GM19395 (cell line): Measurements from ENCODE around the gene PHACTR2.
"Not testable (repeated sequence)": the region's sequence is repeated elsewhere in the genome, so short reads cannot be mapped to it uniquely, and the experiment has no call there.

Source experiments
- ATAC-seq: cut with Tn5 transposase; IDR thresholded peaks from one replicate; pipeline ENCODE4 v1.9.1; 2021; ENCODE audit warnings: mild to moderate bottlenecking, moderate library complexity; ENCODE audit not compliant: unreplicated experiment

The PHACTR2 gene

DNA sequence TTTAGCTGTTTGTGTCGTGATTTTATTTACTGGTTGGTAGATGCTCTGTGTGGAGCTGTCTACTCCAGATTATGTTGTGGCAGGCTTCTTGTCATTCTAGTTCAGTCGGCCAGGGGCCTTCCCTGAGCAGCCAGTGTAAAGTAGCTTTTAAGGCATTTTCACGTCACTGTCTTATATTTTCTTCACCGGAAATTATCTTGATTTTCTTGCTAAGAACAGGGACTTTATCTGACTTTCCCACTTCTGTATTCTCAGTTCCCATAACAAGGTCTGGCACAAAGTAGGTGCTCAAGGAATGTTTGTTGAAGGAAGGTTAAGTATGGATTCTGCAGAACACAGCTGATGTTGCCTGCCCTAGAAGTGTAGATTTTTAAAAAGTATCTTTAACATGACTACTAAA lies 166.2 kb downstream of the PHACTR2 start:
- no peak for ATAC-seq

DNA sequence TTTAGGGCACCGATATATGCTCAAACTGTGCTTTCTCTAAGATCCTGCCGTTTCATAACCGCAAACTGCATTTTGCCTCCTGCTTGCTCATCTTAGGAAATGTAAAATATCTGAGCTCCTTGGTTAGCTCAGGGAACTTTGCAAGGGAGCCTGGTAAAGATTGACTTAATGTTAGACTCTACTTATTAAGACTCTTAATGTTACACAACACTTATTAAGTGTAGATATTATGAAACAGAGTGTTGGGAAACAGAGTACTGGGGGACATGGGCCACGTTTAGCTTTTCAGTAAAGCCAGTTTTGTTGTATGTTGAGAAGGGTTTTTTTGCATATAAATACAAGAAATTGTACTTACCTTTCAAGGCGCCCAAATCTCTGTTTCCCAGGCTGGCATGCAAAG lies 167.3 kb downstream of the PHACTR2 start:
- no peak for ATAC-seq

DNA sequence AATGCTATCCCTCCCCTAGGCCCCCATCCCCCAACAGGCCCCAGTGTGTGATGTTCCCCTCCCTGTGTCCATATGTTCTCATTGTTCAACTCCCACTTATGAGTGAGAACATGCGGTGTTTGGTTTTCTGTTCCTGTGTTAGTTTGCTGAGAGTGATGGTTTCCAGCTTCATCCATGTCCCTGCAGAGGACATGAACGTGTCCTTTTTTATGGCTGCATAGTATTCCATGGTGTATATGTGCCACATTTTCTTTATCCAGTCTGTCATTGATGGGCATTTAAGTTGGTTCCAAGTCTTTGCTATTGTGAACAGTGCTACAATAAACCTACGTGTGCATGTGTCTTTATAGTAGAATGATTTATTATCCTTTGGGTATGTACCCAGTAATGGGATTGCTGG lies 173.9 kb downstream of the PHACTR2 start:
- not testable (repeated sequence) for ATAC-seq

DNA sequence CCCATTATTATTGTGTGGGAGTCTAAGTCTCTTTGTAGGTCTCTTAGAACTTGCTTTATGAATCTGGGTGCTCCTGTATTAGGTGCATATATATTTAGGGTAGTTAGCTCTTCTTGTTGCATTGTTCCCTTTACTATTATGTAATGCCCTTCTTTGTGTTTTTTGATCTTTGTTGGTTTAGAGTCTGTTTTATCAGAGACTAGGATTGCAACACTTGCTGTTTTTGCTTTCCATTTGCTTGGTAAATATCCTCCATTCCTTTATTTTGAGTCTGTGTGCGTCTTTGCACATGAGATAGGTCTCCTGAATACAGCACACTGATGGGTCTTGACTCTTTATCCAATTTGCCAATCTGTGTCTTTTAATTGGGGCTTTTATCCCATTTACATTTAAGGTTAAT lies 177.3 kb downstream of the PHACTR2 start:
- ATAC-seq: not testable (repeated sequence)

DNA sequence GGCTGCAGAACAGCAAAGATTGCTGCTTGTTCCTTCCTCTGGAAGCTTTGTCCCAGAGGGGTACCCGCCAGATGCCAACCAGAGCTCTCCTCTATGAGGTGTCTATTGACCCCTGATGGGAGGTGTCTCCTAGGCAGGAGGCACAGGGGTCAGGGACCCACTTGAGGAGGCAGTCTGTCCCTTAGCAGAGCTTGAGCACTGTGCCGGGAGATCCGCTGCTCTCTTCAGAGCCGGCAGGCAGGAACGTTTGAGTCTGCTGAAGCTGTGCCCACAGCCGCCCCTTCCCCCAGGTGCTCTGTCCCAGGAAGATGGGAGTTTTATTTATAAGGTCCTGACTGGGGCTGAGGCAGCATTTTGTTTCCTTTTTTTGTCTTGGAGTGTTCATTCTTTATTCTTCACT lies 179.0 kb downstream of the PHACTR2 start:
- ATAC-seq: not testable (repeated sequence)

DNA sequence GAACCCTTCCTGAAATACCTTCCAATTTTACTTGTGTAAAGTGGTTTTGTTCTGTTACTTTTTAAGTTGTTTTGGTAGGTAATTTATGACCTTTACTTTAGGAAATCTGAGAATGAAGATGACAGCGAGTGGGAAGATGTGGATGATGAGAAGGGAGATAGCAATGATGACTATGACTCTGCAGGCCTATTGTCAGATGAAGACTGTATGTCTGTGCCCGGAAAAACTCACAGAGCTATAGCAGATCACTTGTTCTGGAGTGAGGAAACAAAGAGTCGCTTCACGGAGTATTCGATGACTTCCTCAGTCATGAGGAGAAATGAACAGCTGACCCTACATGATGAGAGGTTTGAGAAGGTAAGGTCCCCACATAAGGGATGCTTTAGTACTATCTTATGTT lies 179.9 kb downstream of the PHACTR2 start:
- no peak for ATAC-seq

DNA sequence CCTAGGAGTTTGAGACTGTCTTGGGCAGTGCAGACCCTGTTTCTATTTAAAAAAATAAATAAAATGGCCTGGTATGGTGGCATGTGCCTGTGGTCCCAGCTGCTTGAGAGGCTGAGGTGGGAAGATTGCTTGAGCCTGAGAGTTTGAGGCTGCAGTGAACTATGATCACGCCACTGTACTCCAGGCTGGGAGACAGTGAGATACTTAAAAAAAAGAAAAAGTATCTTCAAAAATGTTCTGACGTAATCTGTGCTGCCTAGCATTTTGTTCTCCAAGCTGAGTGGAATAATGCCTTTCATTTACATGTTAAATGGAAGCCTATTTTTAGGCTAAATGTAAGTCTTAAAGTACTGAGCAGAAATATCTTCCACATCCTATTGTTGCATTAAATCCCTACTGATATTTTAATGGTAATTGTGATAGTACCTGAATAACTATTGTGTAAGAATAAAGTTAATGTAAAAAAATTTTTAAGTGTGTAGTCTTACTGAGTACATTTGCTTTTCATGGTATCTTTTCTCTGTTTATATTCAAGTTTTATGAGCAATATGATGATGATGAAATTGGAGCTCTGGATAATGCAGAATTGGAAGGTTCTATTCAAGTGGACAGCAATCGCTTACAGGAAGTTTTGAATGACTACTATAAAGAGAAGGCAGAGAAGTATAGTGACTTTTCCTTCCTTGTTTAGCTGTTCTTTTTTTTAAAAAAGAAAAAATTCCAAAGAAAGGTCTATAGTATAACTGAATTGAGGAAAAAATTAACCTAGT lies 182.3 kb downstream of the PHACTR2 start:
- ATAC-seq: no peak

DNA sequence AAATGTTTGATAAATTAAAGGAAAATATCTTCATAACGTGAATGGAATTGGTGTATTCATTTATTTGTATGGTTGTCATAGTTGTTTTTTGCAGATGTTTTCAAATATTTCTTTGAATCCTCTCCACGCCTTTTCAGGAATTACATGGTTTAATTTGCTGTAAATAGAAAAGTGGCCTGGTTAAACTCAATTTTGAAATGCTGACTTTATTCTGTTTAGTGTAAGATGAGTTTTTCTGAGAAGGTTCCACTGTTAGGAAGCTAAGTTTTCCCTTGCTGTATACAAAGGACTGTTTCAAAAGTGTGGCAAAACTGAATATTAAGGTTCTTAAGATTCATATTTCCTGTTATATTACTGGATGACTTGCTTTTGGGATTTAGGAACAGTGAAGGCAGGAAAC lies 186.0 kb downstream of the PHACTR2 start:
- ATAC-seq: no peak

DNA sequence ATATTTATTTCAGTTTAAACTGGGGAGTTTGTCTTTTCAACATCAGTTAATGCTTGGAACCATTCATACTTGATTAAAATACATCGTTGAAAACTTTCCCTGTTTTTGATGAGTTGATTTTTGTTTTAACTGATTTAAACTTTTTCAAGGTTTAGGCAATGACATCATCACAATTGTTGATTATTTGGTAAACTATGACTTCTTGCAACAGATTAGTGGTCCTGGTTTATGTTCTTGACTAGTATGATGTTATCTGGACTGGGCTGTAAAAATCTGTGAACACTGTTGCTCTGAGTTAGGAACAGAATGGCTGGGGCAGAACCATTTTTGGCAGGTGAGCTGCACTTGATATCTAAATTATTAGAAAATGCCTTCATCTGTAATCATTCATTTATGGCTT lies 186.5 kb downstream of the PHACTR2 start, which contains the start of gene ZC2HC1B:
Gene ZC2HC1B, plus strand, starts transcription at position 241 of the 400 bp plus-strand sequence. Its CDS starts 66 bp downstream, at position 307.
- ATAC-seq: no peak

DNA sequence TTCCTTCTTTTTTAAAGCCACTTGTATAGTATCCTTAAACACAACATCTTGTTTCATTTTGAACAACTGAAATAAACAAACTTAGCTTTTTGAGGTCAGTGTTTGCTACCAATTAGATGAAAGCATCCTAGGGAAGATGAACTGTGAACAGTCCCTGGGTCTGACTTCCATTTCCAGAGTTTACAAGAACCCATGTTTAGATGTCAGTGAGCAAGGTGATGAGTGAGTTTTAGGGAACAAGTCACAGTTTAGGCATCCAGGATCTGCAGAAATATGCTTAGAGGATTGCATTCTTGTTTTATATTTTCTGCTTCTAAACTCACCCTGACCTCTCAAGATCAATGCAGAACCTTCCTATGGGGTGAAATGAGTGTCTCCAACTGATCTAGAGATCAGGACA lies 189.5 kb downstream of the PHACTR2 start:
- ATAC-seq: no peak

DNA sequence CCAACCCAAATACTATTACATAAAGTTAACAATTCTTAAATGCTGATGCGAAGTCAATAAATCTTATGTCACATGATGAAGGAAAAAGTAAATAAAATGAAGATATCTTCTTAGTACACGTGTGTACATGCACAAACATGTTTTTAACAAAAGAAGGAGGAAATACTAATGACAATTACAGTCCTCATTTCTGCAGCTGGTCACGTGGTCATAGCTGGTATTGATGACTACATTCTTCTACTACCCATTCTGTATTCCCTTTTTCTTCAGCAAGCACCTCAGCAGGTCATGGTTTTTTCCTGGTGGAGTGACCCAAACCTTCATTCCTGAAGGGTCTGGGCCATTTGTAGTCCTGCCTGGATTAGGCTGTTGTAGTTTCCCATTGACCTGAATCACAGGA lies 191.0 kb downstream of the PHACTR2 start:
- ATAC-seq: not testable (repeated sequence)

DNA sequence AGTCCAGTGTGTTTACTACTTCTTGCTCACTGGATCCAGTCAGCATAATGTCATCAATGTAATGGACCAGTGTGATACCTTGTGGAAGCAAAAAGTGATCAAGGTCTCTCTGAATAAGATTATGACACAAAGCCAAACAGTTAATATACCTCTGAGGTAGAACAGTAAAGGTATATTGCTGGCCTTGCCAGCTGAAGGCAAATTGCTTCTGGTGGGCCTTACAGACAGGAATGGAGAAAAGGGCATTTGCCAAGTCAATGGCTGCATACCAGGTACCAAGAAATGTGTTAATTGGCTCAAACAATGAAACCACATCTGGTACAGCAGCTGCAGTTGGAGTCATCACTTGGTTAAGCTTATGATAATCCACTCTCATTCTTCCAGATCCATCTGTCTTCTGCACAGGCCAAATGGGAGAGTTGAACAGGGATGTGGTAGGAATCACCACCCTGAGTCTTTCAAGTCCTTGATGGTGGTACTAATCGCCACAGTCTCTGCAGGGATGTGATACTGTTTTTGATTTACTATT lies 193.5 kb downstream of the PHACTR2 start:
- not testable (repeated sequence) for ATAC-seq

DNA sequence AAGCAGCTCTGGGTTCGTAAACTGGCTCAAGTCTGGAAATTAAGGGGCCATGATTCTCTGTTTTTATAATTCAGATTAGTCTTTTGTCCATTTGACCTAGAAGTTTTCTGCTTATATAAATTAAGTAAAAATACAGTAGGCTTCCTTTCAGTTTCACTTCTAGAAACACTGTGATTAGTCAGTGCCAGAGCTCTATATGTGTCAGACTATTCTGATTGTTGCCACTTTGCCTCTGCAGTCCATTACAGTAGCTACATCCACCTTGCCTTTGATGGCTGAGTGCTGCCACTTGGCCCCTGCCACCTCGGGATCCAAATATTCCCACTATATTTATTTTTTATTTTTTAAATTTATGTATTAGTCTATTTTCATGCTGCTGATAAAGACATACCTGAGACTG lies 194.4 kb downstream of the PHACTR2 start:
- peak; percentile 98 for ATAC-seq

DNA sequence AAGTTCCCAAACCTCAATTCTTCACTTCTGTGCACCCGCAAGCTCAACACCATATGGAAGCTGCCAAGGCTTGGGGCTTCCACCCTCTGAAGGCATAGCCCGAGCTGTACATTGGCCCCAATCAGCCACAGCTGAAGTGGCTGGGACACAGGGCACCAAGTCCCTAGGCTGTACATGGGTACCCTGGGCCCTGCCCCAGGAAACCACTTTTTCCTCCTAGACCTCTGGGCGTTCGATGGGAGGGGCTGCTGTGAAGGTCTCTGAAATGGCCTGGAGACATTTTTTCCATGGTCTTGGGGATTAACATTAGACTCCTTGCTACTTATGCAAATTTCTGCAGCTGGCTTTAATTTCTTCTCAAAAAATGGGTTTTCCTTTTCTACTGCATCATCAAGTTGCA lies 195.8 kb downstream of the PHACTR2 start:
- ATAC-seq: not testable (repeated sequence)

DNA sequence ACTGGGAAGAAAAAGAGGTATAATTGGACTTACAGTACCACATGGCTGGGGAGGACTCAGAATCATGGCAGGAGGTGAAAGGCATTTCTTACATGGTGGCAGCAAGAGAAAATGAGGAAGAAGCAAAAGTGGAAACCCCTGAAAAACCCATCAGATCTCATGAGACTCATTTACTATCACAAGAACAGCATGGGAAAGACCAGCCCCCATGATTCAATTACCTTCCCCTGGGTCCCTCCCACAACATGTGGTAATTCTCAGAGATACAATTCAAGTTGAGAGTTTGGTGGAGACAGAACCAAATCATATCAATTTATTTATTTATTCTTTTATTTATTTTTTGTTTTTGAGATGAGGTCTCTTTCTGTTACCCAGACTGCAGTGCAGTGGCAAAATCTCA lies 196.7 kb downstream of the PHACTR2 start:
- ATAC-seq: not testable (repeated sequence)

DNA sequence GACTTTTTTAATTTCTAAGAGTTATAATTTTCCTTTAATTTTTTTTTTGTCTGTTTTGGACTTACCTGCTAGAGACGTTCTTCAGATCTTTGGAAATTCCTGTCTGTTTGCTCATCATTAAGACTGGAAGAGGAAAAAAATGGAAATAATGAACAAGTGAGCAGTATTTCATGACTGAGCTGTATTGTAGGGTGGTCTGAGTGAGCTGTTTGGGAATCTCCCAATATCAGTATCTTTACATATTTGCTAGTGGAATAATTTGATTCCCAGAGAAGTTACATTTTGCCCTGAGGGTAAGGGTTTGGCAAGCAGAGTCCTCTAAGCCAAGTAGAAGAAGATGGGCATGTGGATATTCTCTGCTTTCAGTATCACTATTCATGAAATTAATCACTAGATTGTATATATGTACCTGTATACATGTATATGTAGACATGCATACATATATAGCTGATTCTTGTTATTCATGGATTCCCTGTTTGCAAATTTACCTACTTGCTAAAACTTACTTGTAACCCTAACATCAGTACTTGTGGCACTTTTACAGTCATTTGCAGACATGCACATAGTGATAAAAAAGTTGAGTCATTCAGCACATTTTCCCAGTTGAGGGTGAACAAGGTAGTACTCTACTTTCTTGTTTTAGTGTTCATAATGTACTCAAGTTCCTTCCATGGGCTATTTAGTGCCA lies 200.0 kb downstream of the PHACTR2 start:
- ATAC-seq: no peak

DNA sequence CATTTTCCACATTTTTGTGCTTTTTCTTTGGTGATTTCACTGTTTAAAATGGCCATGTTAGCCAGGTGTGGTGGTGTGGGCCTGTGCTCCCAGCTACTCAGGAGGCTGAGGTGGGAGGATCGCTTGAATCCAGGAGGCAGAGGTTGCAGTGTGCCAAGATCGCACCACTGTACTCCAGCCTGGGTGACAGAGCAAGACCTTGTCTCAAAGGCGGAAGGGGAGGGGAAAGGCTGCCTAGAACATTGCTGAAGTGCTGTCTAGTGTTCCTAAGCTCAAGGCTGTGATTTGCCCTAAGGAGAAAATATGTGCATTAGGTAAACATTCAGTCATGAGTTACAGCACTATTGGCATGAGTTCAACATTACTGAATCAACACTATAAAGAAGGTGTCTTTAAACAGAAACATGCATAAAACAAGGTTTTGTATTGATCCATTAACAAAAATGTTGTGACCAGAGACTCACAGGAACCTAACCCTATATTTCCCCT lies 200.6 kb downstream of the PHACTR2 start:
- no peak for ATAC-seq

DNA sequence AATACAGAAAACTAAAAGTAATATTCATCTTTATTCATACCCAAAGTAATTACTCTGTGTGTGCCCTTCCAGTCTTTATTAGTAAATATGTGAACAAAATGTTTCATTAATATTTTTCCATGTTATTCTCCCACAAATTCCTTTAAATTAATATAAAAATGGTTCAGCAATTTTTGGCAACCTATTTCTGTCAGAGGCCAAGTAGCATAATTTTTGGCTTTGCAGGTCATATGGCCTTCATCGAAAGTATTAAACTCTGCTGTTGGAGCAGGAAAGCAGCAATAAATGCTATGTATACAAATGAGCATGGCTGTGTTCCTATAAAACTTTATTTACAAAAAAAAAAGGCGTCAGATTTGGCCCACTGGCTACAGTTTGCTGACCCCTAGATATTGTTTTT lies 202.6 kb downstream of the PHACTR2 start:
- ATAC-seq: no peak
